Nephron progenitor cell (in vitro differentiated cells): Measurements from ENCODE around the gene SCML2.

Experiments used
- DNase-seq: peaks from one replicate; pipeline ENCODE4 v3.0.0; 2021
- H3K27ac Mint-ChIP-seq: 2 replicates; pipeline ENCODE4 v1.8.0; 2021; ENCODE audit warnings: mild to moderate bottlenecking, moderate library complexity, mixed read lengths
- H3K27me3 Mint-ChIP-seq: 2 replicates; pipeline ENCODE4 v1.8.0; 2021; ENCODE audit warnings: mild to moderate bottlenecking, low read depth, mixed read lengths; ENCODE audit not compliant: poor library complexity
- H3K36me3 Mint-ChIP-seq: 2 replicates; pipeline ENCODE4 v1.8.0; 2021; ENCODE audit warnings: low read depth, mixed read lengths
- H3K4me1 Mint-ChIP-seq: 2 replicates; pipeline ENCODE4 v1.8.0; 2021; ENCODE audit warnings: mixed read lengths
- H3K4me3 Mint-ChIP-seq: 2 replicates; pipeline ENCODE4 v1.8.0; 2021; ENCODE audit warnings: mild to moderate bottlenecking, moderate library complexity, mixed read lengths
- H3K9me3 Mint-ChIP-seq: 2 replicates; pipeline ENCODE4 v1.8.0; 2021; ENCODE audit warnings: mild to moderate bottlenecking, moderate library complexity, mixed read lengths
- CTCF ChIP-seq: fragments of 200-600 bp; sonication (generic); IDR thresholded peaks from 2 replicates; pipeline ENCODE4 v1.5.0; 2021; ENCODE audit warnings: antibody characterized with exemption

The SCML2 gene

GRCh38 chrX:18288716-18289115 is 65.8 kb downstream of the SCML2 start:
- H3K36me3 Mint-ChIP-seq, result peaks cover 22% of the 10 kb centered on the region
- peak overlapping the region; percentile 83 for H3K4me3 Mint-ChIP-seq
- DNase-seq, result peak; percentile 18
- H3K27ac Mint-ChIP-seq, result peak overlapping the region; percentile 47
- H3K27me3 Mint-ChIP-seq, result peaks cover 6% of the 10 kb centered on the region
- no peak for TF ChIP-seq CTCF
- peaks cover 35% of the 10 kb centered on the region for H3K9me3 Mint-ChIP-seq
- H3K4me1 Mint-ChIP-seq, result peaks cover 41% of the 10 kb centered on the region

DNA sequence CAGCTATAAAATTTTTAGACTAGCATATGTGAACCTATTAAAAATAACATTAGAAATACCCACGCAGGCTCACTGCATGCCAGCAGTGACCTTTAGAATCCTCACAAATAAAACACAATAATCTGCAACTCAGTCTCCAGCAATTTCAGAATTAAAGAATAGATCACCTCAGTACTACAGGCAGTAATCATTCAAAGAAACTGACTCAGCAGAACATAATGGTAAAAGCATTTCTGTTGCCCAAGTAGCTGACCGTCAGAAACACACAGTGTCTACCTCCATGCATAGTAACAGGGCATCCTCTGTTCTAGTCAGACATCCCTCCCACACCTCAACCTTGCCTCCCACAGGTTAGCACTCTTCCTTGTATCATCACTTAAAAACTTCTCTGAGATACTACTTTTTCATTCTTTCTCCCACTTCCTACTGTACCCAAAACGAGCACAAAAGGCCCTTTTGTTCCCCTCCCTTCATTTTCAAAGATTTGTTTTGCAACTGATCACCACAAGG is 68.1 kb downstream of the SCML2 start:
- H3K4me3 Mint-ChIP-seq, result peak overlapping the region; percentile 83
- H3K27me3 Mint-ChIP-seq, result peaks cover 6% of the 10 kb centered on the region
- H3K36me3 Mint-ChIP-seq, result peaks cover 42% of the 10 kb centered on the region
- DNase-seq, result no peak
- no peak for TF ChIP-seq CTCF
- peak overlapping the region; percentile 65 for H3K27ac Mint-ChIP-seq
- peaks cover 55% of the 10 kb centered on the region for H3K9me3 Mint-ChIP-seq
- peaks cover 41% of the 10 kb centered on the region for H3K4me1 Mint-ChIP-seq

DNA sequence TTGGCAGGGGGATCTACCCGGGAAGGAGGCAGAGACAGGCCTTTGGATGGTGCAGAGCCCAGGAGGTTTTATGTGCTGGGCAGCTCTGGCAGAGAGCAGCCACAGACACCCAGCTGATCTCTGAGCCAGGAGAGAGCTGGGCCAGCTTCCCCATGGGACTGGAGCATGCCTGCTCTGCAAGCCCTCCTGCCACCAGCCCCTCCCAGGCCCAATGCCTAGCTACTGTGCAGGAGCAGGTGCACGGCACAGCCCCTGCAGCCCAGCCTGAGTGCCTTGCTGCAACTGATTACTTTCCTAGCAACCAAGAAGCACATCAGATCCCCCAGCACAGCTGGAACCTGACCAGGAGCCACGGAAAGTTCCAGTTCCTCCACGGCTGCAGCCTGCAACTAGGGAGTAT is 76.0 kb downstream of the SCML2 start:
- Mint-ChIP-seq H3K27me3 (no peaks in the 10 kb centered on the region), H3K9me3 (peaks cover 97% of the 10 kb centered on the region), H3K27ac (no peak overlapping the region), H3K36me3 (peaks cover 88% of the 10 kb centered on the region), H3K4me3 (no peak overlapping the region), H3K4me1 (no peaks in the 10 kb centered on the region)
- no peak for DNase-seq
- TF ChIP-seq CTCF, result no peak

- no peak for DNase-seq
- H3K27me3 Mint-ChIP-seq, result no peaks in the 10 kb centered on the region
- peak overlapping the region; percentile 76 for H3K27ac Mint-ChIP-seq
- no peak overlapping the region for H3K4me3 Mint-ChIP-seq
- peaks cover 71% of the 10 kb centered on the region for H3K36me3 Mint-ChIP-seq
- H3K9me3 Mint-ChIP-seq, result peaks cover 68% of the 10 kb centered on the region
- no peak for TF ChIP-seq CTCF
- H3K4me1 Mint-ChIP-seq, result peaks cover 15% of the 10 kb centered on the region
These were observed 82.3 kb downstream of the SCML2 start for GRCh38 chrX:18272222-18272621.

GRCh38 chrX:18271725-18272124 is 82.8 kb downstream of the SCML2 start:
- Mint-ChIP-seq H3K27me3 (no peaks in the 10 kb centered on the region), H3K36me3 (peaks cover 69% of the 10 kb centered on the region), H3K4me3 (no peak overlapping the region), H3K27ac (peak overlapping the region; percentile 76), H3K4me1 (peaks cover 15% of the 10 kb centered on the region), H3K9me3 (peaks cover 67% of the 10 kb centered on the region)
- TF ChIP-seq CTCF, result no peak
- no peak for DNase-seq

- Mint-ChIP-seq H3K27ac (no peak overlapping the region), H3K9me3 (peaks cover 65% of the 10 kb centered on the region), H3K4me1 (peaks cover 15% of the 10 kb centered on the region), H3K4me3 (no peak overlapping the region), H3K27me3 (no peaks in the 10 kb centered on the region), H3K36me3 (peaks cover 64% of the 10 kb centered on the region)
- DNase-seq, result no peak
- TF ChIP-seq CTCF, result no peak
These were observed 83.2 kb downstream of the SCML2 start for GRCh38 chrX:18271309-18271708.
